Erythroblast (primary cell): ENCODE results near the gene SNX17.

Experiments used
- GATA1 ChIP-seq: IDR thresholded peaks from 2 replicates; pipeline ENCODE4 v1.6.1; 2011; ENCODE audit warnings: low read depth, mild to moderate bottlenecking, control low read depth, low read length, moderate library complexity
- POLR2A ChIP-seq: IDR thresholded peaks from 2 replicates; pipeline ENCODE4 v1.6.1; 2011; ENCODE audit warnings: mild to moderate bottlenecking, low read length

GRCh38 chr2:27322301-27322765 is 48.1 kb upstream of the SNX17 start:
- TF ChIP-seq POLR2A (no peak), GATA1 (no peak)
